ENCODE measurements around the gene POLRMT. TPM values are rescaled to one million over a fixed set of nuclear protein-coding genes. Genes with fewer than 3 reads are reported as not detected.
A peak's percentile ranks its signal among the peaks of the same experiment; 100 is the strongest.
"Not testable (repeated sequence)": the region's sequence is repeated elsewhere in the genome, so short reads cannot be mapped to it uniquely, and the experiment has no call there.

POLRMT gene
- total and polyA plus RNA-seq, 3 experiments from 2014 or later = 58.8 to 77.3 (median 75.2) TPM

DNA sequence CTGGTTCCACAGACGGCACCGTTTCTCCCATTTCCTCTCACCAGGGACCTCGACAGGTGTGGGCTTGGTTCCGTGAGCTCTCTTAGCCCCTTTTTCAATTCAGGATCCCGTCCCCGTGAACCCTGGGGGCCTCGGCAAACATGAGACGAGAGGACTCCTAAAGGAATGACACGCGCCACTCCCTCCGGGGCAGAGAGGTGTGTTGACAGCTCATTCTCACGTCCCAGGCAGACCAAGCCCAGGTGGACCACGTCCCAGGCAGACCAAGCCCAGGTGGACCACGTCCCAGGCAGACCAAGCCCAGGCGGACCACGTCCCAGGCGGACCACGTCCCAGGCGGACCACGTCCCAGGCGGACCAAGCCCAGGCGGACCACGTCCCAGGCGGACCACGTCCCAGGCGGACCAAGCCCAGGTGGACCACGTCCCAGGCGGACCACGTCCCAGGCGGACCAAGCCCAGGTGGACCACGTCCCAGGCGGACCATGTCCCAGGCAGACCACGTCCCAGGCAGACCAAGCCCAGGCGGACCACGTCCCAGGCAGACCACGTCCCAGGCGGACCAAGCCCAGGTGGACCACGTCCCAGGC lies 33.7 kb upstream of the POLRMT start:
- peak overlapping the region in 1 of 8 donors; percentile 45 for H3K27ac Mint-ChIP-seq
- not testable (repeated sequence) for H3K36me3 ChIP-seq (ENCODE audit: insufficient read depth, low read length); H3K9me3 ChIP-seq (ENCODE audit: low read length); H3K27ac ChIP-seq (ENCODE audit: low read depth, low read length); DNase-seq; H3K36me3 Mint-ChIP-seq; H3K9me3 Mint-ChIP-seq; H3K4me3 Mint-ChIP-seq; H3K4me3 ChIP-seq (ENCODE audit: low read length); H3K27me3 ChIP-seq (ENCODE audit: insufficient read depth, low read length, poor library complexity, severe bottlenecking)
- CTCF ChIA-PET = interaction anchor here (1.0 kb wide), 1 partner anchor 10 kb away, joined by 3 read pairs; no protein-coding TSS in a partner anchor
- H3K4me1 ChIP-seq (ENCODE audit: insufficient read depth, low read length) = peaks cover 14% of the 10 kb centered on the region
- peaks cover 5 to 18% (median 9%) of the 10 kb centered on the region in 3 donors for H3K4me1 Mint-ChIP-seq
- H3K27me3 Mint-ChIP-seq = peaks cover 4 to 11% of the 10 kb centered on the region in 2 donors
- POLR2A ChIA-PET = interaction anchor here (0.6 kb wide), 1 partner anchor 17 kb away, joined by 4 read pairs; no protein-coding TSS in a partner anchor

DNA sequence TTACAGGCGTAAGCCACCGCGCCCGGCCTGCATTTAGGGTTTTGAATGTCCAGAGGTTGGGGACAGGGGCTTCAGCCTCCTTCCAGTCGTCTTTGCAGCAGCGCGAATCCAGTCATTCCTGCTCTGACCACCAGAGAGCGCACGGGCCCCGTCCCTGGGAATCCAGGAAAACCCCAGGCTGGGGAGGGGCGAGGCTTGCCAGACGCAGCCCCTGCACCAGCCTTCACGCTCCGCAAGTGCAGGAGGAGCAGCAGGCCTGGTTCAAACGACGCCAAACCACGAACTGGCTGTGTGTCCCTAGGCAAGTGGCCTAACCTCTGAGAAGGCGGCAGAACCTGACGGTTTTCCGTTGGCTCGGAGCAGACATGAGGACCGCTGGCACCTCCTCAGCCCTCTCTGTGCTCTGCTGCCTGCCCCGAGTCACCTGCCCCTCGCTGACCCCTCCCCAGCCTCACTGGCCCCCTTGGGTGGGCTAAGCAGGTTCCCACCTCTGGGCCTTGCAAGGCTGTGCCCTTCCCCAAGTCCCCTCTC lies 31.6 kb upstream of the POLRMT start:
- peaks cover 11 to 33% (median 19%) of the 10 kb centered on the region in 3 donors for H3K4me1 Mint-ChIP-seq
- peak; percentile 65 to 82 (median 73) for DNase-seq
- no peaks in the 10 kb centered on the region for H3K27me3 ChIP-seq (ENCODE audit: insufficient read depth, low read length, poor library complexity, severe bottlenecking)
- ChIA-PET CTCF (interaction anchor here (0.7 kb wide), 2 partner anchors 17 to 100 kb away, joined by 3 read pairs; no protein-coding TSS in a partner anchor), POLR2A (no interaction called here)
- peaks cover 7 to 11% of the 10 kb centered on the region in 2 donors for H3K27me3 Mint-ChIP-seq
- no peaks in the 10 kb centered on the region for H3K9me3 Mint-ChIP-seq
- H3K27ac ChIP-seq (ENCODE audit: low read depth, low read length) = no peak overlapping the region
- H3K36me3 Mint-ChIP-seq = peaks cover 0 to 20% (median 0%) of the 10 kb centered on the region in 3 donors
- peak overlapping the region; percentile 14 to 100 (median 74) for H3K27ac Mint-ChIP-seq
- H3K4me3 ChIP-seq (ENCODE audit: low read length) = peak overlapping the region; percentile 14
- H3K9me3 ChIP-seq (ENCODE audit: low read length) = no peaks in the 10 kb centered on the region
- no peaks in the 10 kb centered on the region for H3K36me3 ChIP-seq (ENCODE audit: insufficient read depth, low read length)
- H3K4me1 ChIP-seq (ENCODE audit: insufficient read depth, low read length) = peaks cover 20% of the 10 kb centered on the region
- H3K4me3 Mint-ChIP-seq = peak overlapping the region; percentile 47 to 94 (median 75)

DNA sequence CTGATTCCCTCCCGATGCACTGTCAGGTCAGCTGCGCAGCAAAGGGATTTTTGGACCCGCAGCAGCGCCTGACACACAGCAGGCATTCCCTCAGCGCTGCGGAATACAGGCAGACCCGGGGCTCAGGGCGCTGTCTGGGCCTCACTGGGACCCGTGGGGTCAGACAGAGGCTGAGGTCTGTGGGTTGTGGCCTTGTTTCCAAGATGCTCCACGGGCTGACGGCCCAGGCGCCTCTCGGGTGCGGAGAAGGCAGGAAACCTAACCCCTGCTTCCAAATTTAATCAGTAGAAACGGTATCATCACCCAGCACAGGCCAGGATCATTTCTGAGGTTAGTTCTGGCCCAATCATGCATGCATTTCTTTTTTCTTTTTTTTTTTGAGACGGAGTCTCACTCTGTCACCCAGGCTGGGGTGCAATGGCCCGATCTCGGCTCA lies 30.4 kb upstream of the POLRMT start:
- peaks cover 0 to 22% (median 0%) of the 10 kb centered on the region in 3 donors for H3K36me3 Mint-ChIP-seq
- Histone ChIP-seq H3K4me1 (ENCODE audit: insufficient read depth, low read length) (peaks cover 33% of the 10 kb centered on the region), H3K27ac (ENCODE audit: low read depth, low read length) (peak overlapping the region; percentile 57), H3K27me3 (ENCODE audit: insufficient read depth, low read length, poor library complexity, severe bottlenecking) (no peaks in the 10 kb centered on the region), H3K36me3 (ENCODE audit: insufficient read depth, low read length) (no peaks in the 10 kb centered on the region), H3K4me3 (ENCODE audit: low read length) (peak overlapping the region; percentile 61), H3K9me3 (ENCODE audit: low read length) (no peaks in the 10 kb centered on the region)
- no peak for DNase-seq
- H3K9me3 Mint-ChIP-seq = no peaks in the 10 kb centered on the region
- ChIA-PET CTCF (interaction anchor here (1.0 to 2.2 kb wide), 4 partner anchors 16 to 78 kb away, joined by 3 to 8 read pairs (median 3); no protein-coding TSS in a partner anchor), POLR2A (interaction anchor here (0.7 to 1.0 kb wide), 6 partner anchors 13 to 157 kb away, joined by 3 to 6 read pairs (median 4); partner anchors contain the start of gene CDC34)
- peaks cover 19 to 43% (median 25%) of the 10 kb centered on the region in 3 donors for H3K4me1 Mint-ChIP-seq
- H3K4me3 Mint-ChIP-seq = peak overlapping the region; percentile 71 to 94 (median 81)
- H3K27me3 Mint-ChIP-seq = peaks cover 4 to 5% of the 10 kb centered on the region in 2 donors
- H3K27ac Mint-ChIP-seq = peak overlapping the region; percentile 68 to 100 (median 90)

DNA sequence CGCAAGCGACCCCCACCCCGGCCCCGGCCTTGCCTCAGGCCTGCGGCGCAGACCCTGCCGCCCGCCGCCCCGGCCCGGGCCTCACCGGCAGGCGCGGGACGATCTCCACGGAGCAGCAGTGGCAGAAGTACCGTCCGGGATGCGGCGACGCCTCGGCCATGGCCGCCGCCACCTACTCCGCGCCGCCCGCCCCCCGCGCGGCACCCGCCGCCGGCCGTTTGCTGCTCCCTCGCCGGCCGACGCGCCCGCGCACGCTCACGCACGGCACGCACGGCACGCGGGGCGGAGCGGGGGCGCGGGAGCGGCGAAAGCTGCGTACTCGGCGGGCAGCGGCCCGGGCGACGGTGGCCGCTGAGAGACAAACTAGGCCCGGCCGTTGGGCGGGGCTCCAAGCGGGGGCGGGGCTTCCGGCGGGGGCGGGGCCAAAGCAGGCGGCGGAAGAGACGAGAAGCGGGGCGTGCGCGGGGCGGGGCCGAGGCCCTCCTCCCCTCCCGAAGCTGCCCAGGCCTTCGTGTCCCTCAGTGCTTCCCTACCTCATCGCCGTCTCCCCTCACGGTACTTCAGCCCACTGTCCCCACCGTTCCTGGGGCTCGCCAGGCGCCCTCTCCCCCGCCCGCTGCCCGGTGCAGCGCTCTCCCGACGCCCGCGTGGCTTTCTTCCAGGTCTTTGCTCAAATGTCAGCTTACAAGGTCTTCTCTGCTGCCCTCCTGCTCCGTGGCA lies 29.8 kb upstream of the POLRMT start, which contains the start of gene RNF126:
RNF126 (minus strand) TSS at position 253 of the 720 bp plus-strand sequence; CDS start at position 160, 93 bp downstream.
- H3K4me1 ChIP-seq (ENCODE audit: insufficient read depth, low read length) = peaks cover 39% of the 10 kb centered on the region
- peaks cover 0 to 27% (median 0%) of the 10 kb centered on the region in 3 donors for H3K36me3 Mint-ChIP-seq
- POLR2A ChIA-PET = interaction anchor here (0.7 to 1.0 kb wide), 6 partner anchors 14 to 157 kb away, joined by 3 to 6 read pairs (median 4); partner anchors contain the start of gene CDC34
- no peaks in the 10 kb centered on the region for H3K27me3 ChIP-seq (ENCODE audit: insufficient read depth, low read length, poor library complexity, severe bottlenecking)
- CTCF ChIA-PET = interaction anchor here (1.0 to 2.2 kb wide), 4 partner anchors 17 to 77 kb away, joined by 3 to 8 read pairs (median 3); no protein-coding TSS in a partner anchor
- H3K4me1 Mint-ChIP-seq = peaks cover 19 to 49% (median 26%) of the 10 kb centered on the region in 3 donors
- H3K4me3 Mint-ChIP-seq = peak within 1 kb of the TSS; percentile 98 to 99 (median 98)
- no peaks in the 10 kb centered on the region for H3K36me3 ChIP-seq (ENCODE audit: insufficient read depth, low read length)
- H3K27ac ChIP-seq (ENCODE audit: low read depth, low read length) = peak within 1 kb of the TSS; percentile 91
- H3K27me3 Mint-ChIP-seq = peaks cover 0 to 3% of the 10 kb centered on the region in 2 donors
- peak within 1 kb of the TSS; percentile 84 for H3K4me3 ChIP-seq (ENCODE audit: low read length)
- no peaks in the 10 kb centered on the region for H3K9me3 ChIP-seq (ENCODE audit: low read length)
- peak within 1 kb of the TSS; percentile 96 to 100 (median 100) for H3K27ac Mint-ChIP-seq
- DNase-seq = peak; percentile 87 to 94 (median 88)
- no peaks in the 10 kb centered on the region for H3K9me3 Mint-ChIP-seq

DNA sequence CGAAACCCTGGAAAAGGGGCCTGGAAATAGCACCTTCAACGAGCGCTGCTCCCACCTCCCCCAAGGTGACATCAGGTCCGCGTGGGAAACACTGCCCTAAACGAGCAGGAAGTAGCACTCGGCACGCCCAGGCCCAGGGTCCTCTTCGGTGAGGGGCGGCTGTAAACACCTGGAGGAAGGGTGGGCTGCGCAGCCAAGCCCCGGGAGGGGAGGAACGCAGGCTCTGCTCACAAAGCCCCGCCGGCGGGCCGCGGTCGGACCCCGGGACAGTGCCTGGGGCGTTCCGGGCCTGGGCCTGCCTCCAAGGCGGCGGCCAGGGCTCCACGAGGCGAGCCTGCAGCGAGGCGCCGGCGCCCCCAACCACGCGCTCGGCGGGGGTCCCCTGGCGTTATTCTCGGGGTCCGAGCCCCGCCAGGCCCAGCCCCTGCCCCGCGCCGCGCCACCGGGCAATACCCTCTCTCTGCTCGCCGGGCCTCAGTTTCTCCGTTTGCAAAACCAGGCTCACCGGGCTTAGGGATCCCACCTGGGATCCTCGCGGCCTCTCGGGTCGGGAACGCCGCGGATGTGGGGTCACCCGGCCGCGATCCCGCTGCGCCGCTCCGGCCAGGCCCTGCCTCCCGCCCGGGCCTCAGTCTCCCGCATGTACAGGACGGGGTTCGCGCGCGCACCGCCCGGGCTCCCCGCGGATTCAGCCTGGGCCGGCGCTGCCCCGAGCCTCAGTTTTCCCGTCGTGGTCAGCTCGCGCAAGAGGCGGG lies 29.0 kb upstream of the POLRMT start:
- peaks cover 46% of the 10 kb centered on the region for H3K4me1 ChIP-seq (ENCODE audit: insufficient read depth, low read length)
- DNase-seq = peak; percentile 63 to 86 (median 74)
- ChIA-PET POLR2A (interaction anchor here (0.9 to 2.5 kb wide), 5 partner anchors 15 to 130 kb away, joined by 3 to 20 read pairs (median 3); partner anchors contain the start of genes CDC34 and POLRMT), CTCF (interaction anchor here (1.4 to 2.2 kb wide), 2 partner anchors 14 to 17 kb away, joined by 3 to 8 read pairs; no protein-coding TSS in a partner anchor)
- Mint-ChIP-seq H3K27me3 (peaks cover 0 to 3% of the 10 kb centered on the region in 2 donors), H3K36me3 (peaks cover 0 to 32% (median 0%) of the 10 kb centered on the region in 3 donors), H3K27ac (peak overlapping the region; percentile 96 to 100 (median 100)), H3K4me1 (peaks cover 24 to 56% (median 30%) of the 10 kb centered on the region in 3 donors), H3K4me3 (peak overlapping the region; percentile 98 to 99 (median 98)), H3K9me3 (no peaks in the 10 kb centered on the region)
- peak overlapping the region; percentile 91 for H3K27ac ChIP-seq (ENCODE audit: low read depth, low read length)
- H3K27me3 ChIP-seq (ENCODE audit: insufficient read depth, low read length, poor library complexity, severe bottlenecking) = no peaks in the 10 kb centered on the region
- no peaks in the 10 kb centered on the region for H3K36me3 ChIP-seq (ENCODE audit: insufficient read depth, low read length)
- no peaks in the 10 kb centered on the region for H3K9me3 ChIP-seq (ENCODE audit: low read length)
- H3K4me3 ChIP-seq (ENCODE audit: low read length) = peak overlapping the region; percentile 84

DNA sequence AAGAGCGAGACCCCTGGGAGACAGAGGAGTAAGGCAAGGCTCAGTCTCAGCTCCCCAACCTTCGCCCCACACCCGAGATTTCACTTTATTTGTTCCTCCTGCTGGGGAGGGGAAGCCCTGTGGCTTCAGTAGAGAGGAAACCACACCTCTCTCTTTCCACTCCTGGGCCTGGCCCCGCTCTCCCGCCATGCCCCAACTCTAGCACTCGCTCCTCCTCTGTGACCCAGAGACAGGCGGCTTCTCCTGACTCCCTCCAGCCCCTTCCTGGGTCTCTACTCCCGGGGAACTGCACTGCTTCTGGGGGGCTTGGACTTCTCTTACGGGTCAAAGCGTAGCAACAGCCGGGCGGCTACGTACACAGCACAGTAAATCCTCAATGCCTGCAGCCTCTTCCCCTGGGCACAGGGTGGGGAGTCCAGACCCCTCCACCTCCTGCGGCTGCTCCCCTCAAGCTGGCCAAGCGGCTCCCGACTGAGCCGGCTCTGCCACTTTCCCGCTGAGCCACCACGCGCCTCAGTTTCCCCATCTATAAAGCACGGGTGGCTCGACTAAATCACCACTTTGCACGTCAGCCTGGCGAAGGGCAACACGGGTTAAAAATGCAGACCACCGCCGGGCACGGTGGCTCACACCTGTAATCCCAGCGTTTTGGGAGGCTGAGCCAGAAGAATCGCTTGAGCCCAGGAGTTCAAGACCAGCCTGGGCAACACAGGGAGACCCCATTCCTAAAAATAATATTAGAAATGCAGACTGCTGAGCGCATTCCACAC lies 28.3 kb upstream of the POLRMT start:
- POLR2A ChIA-PET = interaction anchor here (0.5 to 2.5 kb wide), 5 partner anchors 11 to 416 kb away, joined by 3 to 20 read pairs (median 4); partner anchors contain the start of gene POLRMT
- peak; percentile 52 to 83 (median 74) for DNase-seq
- Histone ChIP-seq H3K9me3 (ENCODE audit: low read length) (no peaks in the 10 kb centered on the region), H3K27ac (ENCODE audit: low read depth, low read length) (peak overlapping the region; percentile 91), H3K4me3 (ENCODE audit: low read length) (peak overlapping the region; percentile 84), H3K4me1 (ENCODE audit: insufficient read depth, low read length) (peaks cover 52% of the 10 kb centered on the region), H3K27me3 (ENCODE audit: insufficient read depth, low read length, poor library complexity, severe bottlenecking) (no peaks in the 10 kb centered on the region), H3K36me3 (ENCODE audit: insufficient read depth, low read length) (no peaks in the 10 kb centered on the region)
- peak overlapping the region; percentile 98 to 99 (median 98) for H3K4me3 Mint-ChIP-seq
- no peaks in the 10 kb centered on the region for H3K9me3 Mint-ChIP-seq
- peak overlapping the region; percentile 96 to 100 (median 100) for H3K27ac Mint-ChIP-seq
- CTCF ChIA-PET = interaction anchor here (0.6 to 1.6 kb wide), 3 partner anchors 13 to 341 kb away, joined by 3 to 4 read pairs (median 4); no protein-coding TSS in a partner anchor
- H3K4me1 Mint-ChIP-seq = peaks cover 29 to 64% (median 34%) of the 10 kb centered on the region in 3 donors
- H3K36me3 Mint-ChIP-seq = peaks cover 0 to 38% (median 0%) of the 10 kb centered on the region in 3 donors
- H3K27me3 Mint-ChIP-seq = peaks cover 0 to 3% of the 10 kb centered on the region in 2 donors

All from CD8-positive, alpha-beta memory T cell (primary cell).